GM19240 (cell line): ENCODE measurements around the gene DDX5.

Experiments
- DNase-seq: peaks from one replicate; pipeline ENCODE4 v3.0.0; 2011; ENCODE audit warnings: low spot score; ENCODE audit not compliant: insufficient read length

The DDX5 gene

DNA sequence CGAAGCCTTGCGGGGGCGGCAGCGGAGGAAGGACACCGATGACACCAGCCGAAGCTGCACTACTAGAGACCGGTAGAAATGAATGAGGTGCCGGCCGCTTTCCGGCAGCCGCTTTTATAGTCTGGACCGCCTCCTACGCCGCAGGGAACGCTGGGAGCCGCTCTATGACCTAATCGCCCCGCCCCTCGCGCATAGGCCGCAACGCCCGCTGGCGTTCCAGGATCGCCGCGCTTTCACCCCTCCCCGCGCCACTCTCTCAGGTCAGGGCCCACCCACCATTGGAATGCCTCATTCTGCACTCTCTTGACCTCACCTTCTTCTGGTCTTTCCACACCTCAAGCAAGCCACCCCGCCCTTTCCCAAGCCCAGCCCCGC lies at the start of gene DDX5:
Gene DDX5 (minus strand): TSS at position 89 of the 375 bp plus-strand sequence. CDS start 170 bp downstream, outside the sequence.
- peak; percentile 44 for DNase-seq

DNA sequence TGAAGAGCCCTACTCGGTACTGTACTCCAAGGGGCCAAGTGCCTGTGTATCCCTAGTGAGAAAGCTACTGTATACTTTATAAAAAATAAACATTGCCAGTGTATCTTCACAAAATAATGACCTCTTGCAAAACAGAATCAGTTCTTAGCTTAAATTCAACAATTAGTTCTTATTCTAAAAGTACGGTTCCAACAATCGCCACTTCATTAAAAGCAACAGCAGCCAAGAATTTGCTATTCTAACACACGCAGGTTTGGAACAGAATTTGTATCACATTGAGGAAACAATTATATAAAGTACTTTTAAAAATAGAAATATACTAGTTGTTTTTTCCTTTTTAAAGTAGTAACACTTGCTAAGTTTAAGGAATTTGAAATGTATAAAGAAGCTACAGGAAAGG lies 49.2 kb upstream of the DDX5 start:
- no peak for DNase-seq

GRCh38 chr17:64554028-64554637 lies 48.0 kb upstream of the DDX5 start:
- no peak for DNase-seq

GRCh38 chr17:64551461-64551860 lies 45.4 kb upstream of the DDX5 start:
- DNase-seq, result no peak

GRCh38 chr17:64547319-64547718 lies 41.2 kb upstream of the DDX5 start:
- no peak for DNase-seq

- DNase-seq, result no peak
Measured at GRCh38 chr17:64546716-64547115, 40.6 kb upstream of the DDX5 start.

DNA sequence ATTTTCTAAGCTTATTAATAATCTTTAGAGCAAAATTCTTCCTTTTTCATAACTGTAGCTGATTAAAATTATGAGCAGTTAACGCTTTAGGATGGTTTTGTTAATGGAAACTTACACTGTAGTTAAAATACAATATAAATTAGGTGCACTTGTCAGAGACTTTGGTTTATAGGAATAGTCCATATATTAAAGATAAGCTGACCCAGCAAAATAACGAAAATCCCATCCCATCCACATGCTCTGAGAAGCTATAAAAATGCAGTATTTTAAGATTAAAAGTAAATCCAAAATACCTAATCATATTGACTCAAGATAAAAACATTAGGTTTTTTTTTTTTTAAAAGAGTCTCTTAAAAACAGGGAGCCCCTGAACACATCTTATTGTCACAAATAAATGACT lies 38.7 kb upstream of the DDX5 start:
- DNase-seq, result no peak

GRCh38 chr17:64540118-64540776 lies 34.2 kb upstream of the DDX5 start:
- DNase-seq, result no peak

DNA sequence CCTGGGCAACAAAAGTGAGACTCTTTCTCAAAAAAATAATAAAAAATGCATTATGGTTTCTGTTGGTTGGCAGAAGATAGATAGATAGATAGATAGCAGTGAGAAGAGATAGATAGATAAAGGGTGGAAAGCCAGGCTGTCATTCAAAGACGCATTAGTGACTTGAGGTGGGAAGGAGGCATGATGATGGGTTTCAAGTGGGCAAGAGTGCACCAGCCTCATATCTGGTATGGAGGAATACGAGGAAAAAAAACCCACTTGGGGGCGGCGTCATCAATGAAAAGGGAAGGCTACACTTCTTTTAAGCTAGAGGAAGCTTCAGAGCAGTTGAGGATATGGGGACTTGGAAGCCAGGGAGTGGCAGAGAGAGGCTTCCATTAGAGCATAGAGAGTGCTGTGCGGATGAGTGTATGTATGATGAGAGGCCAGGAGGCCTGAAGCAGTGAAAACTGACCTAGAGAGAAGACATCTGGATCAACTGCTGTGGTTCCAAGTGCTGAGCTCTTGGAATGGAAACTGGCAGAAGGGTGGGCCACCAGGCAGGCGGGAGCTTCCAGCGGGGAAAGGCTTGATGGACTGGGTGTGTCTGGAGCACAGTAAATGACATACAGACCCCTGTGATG lies 32.5 kb upstream of the DDX5 start:
- DNase-seq, result no peak

DNA sequence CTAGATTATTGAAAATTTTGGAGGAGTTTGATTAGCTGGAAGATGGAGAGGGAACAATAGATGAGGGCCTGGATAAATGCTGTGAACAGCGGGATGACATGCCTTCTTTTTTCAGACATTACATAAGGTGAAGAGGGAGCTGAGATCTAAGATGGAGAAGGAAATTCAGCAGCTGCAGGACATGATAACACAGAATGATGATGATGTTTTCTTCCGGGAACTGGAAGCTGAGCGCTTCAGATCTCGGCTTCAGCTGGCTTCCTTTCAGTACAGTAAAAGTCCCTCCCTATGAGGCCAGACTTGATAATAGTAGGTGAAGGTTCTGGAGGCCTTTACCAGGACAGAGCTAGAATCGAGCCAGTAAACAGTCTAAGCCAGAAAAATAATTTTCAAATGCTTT lies 31.4 kb upstream of the DDX5 start:
- DNase-seq, result no peak

DNA sequence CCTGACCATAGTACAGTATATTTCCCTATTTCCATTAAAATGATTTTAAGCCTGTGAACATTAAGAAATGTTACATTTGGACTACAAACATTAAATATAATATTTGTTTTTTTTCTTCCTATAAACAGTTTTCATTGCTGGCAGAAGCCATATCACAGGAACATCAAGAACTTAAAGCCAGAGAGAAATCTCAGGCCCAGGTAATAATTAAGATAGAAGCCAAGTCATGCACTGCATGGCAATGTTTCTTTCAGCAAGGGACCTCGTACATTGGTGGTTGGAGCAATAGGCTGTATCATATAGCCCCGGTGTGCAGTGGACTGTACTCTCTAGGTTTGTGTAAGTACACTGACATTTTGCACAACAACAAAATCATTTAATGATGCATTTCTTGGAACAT lies 30.8 kb upstream of the DDX5 start:
- no peak for DNase-seq

DNA sequence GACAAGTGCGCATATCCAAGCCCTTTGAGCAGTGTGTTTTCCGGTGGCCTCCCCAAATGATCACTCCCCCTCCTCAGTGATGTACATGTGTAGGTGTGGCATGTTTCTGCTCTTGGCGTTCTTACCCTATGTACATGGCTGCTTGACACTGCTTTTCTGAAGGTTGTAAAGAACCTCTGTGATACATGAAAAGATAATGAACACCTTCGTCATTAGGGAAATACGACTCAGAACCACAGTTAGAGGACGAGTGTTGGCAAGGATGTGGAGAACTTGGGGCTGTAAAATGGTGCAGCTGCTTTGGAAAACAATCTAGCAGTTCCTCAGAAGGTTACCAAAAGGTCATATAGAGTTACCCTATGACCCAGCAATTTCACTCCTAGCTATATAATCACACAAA lies 29.3 kb upstream of the DDX5 start:
- DNase-seq, result no peak

DNA sequence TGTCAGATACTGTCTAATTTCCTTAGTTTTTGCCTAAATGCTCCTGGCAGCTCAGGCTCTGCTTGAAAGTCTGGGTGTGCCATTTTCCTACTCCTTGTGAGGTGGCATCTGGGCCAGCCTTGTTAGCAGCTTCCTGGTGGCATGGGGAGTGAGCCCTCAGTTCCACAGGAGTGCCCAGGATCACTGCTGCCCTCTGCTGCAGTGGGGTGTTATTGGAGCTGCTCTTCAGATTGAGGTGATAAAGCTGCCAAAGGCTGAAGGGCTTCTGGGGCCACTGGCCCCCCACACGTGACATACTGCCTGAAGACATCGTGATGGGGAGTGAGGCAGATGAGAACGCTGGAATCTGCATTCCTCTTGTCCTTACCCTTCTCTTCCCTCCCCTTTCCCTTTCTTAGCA lies 28.1 kb upstream of the DDX5 start:
- DNase-seq, result no peak

DNA sequence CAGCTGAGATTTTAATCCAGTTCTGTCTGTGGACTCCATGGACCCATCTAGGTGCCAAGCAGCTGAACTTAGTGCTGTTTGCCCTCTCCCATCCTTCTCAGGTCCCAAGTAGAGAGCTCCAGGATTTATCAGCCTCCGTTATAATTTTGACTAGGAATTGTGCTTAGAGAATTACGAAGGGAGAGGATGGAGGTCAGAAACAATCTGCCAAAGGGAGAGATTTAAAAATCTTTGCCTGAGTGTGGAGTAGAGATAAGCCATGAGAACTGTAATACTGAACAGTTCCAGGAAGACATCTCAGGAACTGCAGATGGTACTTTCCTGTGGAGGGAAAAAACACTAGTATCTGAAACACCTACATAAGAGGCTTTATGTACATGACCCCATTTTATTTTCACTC lies 27.7 kb upstream of the DDX5 start:
- DNase-seq, result no peak

DNA sequence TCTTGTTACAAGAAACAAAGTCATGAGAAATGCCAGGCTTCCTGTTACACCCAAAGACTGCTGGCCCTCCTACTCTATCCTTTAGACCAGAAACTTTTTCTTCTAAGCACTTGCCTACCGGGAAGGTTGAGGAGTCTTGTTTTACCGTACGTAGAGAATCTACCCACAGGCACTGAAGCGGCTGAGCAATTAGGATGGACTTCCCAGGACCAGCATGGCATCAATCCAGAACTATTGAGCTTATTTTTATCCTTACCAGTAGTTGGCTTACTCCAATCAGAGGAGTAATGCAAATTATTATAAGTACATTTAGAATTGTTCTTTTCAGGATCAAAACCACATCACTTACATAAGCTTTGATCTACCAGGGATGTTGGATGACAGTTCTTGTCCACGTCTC lies 26.3 kb upstream of the DDX5 start:
- no peak for DNase-seq

- no peak for DNase-seq
Measured at GRCh38 chr17:64531955-64532371, 25.9 kb upstream of the DDX5 start.

- no peak for DNase-seq
Measured at GRCh38 chr17:64529221-64529620, 23.1 kb upstream of the DDX5 start.

DNA sequence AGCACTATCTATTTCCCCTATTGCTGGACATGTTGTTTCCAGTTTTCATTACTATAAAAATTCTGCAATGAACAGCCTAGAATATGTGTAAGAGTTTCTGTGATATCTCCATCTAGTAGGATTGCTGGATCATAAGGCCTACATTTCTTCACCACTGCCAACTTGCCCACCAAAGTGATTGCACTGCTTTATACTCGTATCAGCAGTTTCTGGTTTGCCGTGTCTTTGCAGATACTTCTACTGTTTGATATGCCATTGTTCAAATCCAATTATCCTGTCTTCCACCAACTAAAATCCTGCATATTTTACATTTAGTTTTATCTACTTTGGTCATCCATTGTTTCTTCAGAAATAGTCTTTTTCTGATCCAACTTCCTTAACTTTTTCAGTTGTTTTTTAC lies 21.8 kb upstream of the DDX5 start:
- DNase-seq, result no peak

DNA sequence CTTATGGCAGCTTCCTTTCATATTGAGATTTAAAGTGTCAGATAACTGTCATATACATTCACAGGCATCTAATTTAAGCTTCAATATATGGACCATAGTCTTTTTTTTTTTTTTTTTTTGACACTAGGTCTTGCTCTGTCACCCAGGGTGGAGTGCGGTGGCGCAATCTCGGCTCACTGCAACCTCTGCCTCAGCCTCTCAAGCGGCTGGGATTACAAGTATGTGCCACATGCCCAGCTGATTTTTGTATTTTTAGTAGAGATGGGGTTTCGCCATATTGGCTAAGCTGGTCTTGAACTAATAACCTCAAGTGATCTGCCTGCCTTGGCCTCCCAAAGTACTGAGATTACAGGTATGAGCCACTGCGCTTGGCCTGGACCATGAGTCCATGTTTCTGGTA lies 14.3 kb upstream of the DDX5 start:
- no peak for DNase-seq

- DNase-seq, result no peak
Measured at GRCh38 chr17:64519601-64520000, 13.5 kb upstream of the DDX5 start.

- DNase-seq, result no peak
Measured at GRCh38 chr17:64515829-64516228, 9.7 kb upstream of the DDX5 start.

DNA sequence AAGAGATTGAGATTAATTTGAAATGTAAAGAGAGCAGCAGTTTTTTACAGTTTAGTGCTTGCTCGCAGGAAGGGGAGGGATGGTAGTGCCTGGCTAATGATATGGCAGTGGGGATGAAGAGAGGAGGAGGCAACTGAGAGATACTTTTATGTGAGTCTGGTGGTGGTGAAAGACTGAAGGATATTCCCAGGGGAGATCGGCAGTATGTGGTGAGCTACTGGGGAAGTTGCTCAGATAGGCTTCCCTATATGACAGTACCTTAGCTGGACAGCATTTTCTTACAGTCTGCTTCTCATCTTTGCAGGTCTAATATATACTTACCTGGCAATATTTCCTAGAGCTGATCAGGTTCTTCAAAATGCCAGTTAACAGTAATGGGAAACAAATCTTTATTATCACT lies 9.3 kb upstream of the DDX5 start:
- no peak for DNase-seq

- no peak for DNase-seq
Measured at GRCh38 chr17:64509179-64509578, 3.1 kb upstream of the DDX5 start.
